Measurements from ENCODE around the gene CXCR1. TPM values are rescaled to one million over a fixed set of nuclear protein-coding genes. Genes with fewer than 3 reads are reported as not detected.
"Not testable (repeated sequence)": the region's sequence is repeated elsewhere in the genome, so short reads cannot be mapped to it uniquely, and the experiment has no call there.

CXCR1 gene
- total RNA-seq, 1 experiment from 2014 or later, result not detected

DNA sequence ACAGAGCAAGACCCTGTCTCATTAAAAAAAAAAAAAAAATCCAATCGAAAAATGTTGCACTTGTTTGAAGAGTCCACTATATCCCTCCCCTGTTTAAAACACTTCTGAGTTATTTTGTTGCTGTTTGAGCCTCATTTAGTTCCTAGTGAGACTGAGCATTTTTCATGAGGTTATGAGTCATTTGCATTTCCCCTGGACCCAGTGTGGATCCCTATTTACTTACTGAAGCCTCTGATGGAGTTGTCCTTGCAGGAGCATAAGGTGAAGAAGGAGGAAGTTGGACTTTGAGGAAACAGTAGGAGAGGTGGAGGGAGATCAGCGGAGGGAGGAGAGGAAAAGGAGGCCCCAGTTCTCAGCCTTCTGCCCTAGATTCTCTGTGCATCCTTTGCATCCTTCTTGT lies 5.1 kb downstream of the CXCR1 start:
- peak; percentile 13 for DNase-seq (ENCODE audit: low spot score)

DNA sequence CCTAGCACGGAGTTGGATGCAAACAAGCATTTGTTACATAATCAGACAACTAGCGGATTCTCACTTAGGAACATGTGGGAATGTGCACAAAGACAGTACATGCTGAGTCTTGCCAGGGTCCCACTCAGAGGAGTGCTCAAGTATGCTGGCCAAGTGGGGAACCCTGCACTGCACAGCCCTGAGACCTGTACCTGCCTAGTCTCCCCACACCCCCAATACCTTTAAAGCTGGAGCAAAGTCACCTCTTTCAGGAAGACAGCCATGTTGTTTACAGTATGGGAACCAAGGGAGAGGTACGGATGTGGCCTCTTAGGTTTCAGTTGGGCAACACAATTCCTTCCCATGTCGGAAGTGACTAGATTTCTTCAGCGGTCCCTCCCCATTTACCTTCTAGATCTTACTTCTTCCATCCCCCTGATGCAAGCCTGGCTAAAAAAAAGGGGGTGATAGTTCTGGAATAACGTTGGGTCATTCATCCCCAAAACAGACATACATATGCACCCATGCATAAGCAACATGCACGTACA lies 10.7 kb downstream of the CXCR1 start:
- no peak for DNase-seq (ENCODE audit: low spot score)

DNA sequence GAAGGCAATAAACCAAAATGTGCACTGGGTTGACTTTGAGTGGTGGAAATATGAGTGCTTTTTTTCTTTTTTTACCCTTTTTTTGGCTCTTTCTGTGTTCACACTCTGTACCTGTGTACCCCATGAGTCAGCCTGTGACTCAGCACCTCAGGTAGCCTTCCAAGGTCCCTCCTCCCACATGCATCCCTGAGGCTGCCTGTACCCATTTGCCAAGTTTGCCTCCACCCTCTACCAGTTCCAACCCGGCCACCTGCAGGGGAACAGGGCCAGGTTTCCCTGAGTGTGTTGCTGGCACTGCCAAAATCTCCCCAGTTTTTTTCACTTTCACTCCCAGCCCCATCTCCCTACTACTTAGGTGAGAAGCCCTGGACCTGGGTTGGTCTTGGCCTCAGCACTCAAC lies 14.0 kb downstream of the CXCR1 start:
- no peak for DNase-seq (ENCODE audit: low spot score)

DNA sequence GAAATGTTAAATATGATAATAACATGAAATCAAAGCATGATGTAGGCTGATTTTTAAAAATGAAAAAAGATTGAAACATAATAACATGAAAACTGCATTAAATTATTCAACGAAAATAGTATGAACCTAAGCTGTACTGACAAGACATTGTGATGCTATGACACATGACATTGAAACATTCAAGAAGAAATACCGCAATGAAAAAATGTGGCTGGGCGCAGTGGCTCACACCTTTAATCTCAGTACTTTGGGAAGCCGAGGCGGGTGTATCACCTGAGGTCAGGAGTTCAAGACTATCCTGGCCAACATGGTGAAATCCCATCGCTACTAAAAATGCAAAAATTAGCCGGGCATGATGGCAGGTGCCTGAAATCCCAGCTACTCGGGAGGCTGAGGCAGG lies 14.6 kb downstream of the CXCR1 start:
- no peak for DNase-seq (ENCODE audit: low spot score)

DNA sequence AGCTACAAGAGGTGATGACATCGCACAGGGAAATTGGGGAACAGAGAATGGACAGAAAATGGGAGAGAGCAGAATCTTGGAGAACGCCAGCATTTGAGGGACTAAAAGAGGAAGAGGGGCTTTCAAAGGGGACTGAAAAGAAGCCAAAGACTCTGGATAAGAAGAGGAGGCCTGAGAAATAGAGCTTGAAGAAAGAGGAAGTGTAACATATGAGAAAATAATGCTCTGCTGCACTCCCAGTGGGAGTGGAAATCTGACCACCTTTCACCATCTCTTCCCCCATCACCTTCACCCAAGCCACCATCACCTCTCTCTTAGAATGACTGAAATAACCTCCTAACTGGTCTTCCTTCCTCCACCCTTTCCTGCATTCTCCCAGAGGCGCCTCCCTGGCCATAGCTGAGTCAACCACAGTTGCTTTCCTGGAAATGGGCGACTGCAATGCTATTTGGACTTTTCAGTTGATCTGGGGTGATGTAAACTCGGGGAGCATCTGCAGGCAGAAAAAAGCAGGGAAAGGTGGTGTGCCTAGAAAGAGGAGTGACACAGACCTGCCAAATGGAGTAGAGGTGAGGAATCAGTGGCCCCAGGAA lies 16.8 kb downstream of the CXCR1 start:
- DNase-seq (ENCODE audit: low spot score), result no peak

DNA sequence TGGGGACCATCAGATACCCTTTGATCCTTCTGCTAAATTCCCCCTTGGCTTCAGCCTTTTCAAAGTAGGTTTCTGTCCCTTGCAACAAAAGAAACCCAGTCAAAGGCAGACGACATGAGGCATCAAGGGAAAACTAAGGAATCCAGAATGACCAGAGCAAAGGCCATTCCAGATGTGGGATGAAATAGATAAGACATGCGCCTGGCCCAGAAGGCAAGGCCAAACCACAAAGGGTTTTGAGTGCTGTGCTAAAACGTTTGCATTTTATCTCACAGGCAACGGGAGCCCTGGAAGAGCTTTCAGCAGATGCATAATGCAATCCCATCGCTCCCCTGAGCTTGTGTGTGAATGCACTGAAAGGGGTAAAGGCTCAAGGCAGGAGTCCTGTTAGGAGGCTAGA lies 17.7 kb downstream of the CXCR1 start:
- no peak for DNase-seq (ENCODE audit: low spot score)

DNA sequence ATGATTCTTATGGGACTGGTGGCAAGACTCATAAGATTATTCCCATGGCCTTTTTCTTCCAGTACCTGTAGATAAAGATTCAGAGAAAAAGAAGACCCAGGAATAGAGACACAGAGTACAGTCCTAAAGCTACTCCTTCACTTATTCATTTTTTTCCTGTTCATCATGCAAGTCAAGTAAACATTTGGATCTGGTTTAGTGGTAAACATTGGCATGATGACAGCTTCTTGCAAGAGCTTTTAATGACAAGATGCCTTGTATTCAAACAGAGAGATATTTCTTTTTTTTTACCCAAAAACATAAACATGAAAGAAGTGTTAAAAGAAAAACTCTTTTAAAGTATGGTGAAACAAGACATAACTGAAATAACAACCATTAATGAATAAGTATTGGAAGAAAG lies 20.7 kb downstream of the CXCR1 start:
- no peak for DNase-seq (ENCODE audit: low spot score)

DNA sequence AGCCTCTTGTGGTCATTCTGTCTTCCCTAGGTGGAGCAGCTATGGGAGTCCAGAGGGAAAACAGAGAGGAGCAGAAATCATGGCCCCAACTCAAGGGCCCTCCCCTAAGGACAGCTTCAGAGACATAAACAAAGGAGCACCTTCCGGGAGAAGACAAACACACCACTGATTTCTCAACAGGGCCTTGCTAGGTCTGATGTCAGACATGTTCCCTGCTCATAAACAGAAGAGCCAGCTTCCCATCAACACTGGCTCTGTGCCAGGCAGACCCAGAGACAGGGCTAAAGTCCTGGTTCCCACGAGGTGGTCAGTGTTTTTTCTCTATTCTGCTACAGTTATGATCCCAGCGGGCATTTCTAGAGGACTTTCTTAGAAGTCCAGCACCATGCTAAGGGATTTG lies 21.6 kb downstream of the CXCR1 start:
- no peak for DNase-seq (ENCODE audit: low spot score)

DNA sequence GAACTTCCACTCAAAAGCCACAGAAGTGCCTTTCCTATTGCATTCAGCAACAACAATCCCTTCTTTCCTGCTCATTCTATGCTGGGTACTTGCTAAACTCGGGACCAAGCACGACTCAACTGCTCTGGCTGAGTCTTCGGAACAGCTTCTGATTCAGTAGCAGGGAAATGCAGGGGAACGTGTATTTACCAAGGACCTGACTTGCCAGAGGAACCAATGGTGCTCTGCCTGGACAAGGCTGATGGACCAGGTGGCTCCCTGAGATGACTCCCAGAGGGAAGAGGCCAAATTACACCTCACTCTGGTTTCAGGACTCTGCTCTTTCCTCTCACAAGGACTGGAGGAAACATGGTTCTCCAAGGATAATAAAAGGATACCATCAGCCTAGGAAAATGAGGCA lies 28.7 kb downstream of the CXCR1 start:
- no peak for DNase-seq (ENCODE audit: low spot score)

DNA sequence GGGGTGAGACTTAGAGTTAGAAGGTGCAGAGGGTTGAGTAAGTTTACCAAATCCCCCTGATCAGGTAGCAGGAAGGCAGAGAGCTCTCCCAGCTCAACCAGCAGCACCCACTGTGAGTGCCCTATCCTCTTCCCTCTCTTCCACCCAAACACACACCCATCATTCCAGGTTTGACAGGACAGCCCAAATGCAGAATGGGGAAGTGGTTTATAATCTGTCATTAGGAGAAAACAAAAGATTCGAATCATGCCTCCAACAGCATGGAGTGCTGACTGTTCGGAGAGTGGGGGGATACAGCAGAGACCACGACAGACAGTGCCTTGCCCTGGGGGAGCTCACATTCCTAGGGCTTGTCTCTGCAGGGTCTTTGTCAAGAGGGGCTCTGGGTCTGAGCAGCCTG lies 29.2 kb downstream of the CXCR1 start:
- DNase-seq (ENCODE audit: low spot score), result no peak

DNA sequence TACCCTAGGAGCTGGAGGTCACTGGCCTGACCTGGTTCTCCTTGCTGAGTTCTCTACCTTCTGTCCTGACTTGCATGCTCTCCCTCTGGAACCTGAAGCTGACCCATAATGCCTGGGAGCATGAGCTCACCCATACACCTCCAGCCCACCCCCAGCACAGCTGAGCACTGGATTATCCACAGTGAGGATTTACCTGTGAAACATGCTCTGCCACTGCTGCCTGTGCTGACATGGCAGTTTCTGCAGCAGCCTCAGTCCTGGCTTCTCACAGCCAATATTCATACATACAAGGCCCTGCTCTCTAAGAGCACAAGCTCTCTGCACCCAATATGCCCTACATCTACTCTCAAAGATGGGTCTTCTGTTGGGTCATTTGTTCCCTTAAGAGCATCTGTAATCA lies 35.9 kb downstream of the CXCR1 start:
- no peak for DNase-seq (ENCODE audit: low spot score)

DNA sequence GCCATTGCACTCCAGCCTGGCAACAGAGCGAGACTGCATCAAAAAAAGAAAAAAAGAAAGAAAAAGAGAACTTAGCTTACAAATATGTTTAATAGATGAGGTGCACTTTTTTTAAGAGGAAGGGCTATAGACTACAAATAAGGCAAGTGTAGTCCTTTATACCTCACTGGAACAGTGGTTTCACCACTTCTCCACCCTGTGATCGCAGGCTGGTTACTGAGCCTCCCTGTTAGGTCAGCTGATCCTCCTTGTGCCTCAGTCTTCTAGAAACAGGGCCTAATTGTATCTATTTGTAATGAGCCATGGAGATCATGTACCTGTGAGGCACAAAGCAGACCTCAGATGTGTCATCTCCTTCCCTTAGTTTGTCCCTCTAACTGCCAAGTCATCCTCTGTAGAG lies 36.4 kb downstream of the CXCR1 start:
- no peak for DNase-seq (ENCODE audit: low spot score)

DNA sequence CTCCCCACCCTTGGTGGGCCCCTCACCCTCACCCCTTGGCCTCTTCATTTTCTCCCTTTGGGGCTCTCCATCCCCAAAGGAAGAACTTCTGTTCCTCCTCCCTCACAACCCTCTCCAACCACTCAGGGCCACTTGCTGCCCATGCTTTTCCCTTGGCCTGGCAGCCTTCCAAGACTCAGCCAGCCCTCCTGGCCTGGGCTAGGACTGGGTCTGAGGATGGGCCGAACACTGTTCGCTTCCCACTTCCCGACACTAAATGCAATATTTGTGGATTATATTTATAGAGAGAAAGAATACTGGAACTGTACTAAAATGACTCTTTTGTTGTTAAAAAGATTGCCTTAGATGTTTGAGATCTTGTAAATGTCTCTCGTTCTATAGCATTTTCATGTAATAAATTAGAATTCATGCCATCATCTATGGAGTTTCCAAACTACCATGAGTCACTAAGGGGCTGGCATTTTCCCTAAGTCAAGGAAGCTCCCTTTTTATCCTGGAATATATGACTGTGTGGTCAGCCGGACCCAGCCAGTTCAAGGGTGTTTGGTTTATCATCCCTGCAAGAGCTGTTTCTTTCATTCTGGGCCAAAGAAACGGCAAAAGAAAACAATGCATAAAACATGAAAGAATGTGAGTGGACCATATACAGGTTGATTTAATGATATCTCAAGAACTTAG lies 37.2 kb downstream of the CXCR1 start:
- peak; percentile 77 for DNase-seq (ENCODE audit: low spot score)

DNA sequence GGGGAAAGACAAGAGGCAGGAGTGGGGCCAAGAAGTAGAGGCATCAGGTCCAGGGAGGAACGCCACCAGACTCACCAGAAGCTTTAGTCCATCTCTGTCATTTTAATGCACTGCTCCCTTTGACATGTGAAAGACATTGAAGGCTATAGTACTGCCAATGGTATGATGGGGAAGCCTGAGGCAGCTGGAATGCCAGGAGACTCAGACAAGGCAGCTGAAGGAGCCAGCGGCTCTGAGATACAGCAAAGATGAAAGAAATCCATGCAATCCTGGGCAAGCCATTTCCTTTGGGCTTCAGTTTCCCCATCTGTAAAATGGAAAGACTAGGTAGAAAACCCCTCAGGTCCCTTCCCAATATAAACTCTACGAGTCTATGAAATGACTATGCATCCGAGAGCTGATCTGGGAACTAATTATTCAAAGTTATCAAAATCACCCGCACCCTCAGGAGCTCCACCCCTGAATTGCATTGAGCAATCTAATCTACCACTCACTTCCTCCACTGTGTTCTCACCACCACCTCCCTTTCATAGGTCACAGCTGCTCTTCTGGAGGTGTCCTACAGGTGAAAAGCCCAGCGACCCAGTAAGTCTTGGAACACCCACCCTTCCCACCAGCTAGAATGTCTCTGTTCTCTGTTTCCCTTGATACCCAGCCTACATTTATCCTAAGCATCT lies 37.8 kb downstream of the CXCR1 start:
- no peak for DNase-seq (ENCODE audit: low spot score)

DNA sequence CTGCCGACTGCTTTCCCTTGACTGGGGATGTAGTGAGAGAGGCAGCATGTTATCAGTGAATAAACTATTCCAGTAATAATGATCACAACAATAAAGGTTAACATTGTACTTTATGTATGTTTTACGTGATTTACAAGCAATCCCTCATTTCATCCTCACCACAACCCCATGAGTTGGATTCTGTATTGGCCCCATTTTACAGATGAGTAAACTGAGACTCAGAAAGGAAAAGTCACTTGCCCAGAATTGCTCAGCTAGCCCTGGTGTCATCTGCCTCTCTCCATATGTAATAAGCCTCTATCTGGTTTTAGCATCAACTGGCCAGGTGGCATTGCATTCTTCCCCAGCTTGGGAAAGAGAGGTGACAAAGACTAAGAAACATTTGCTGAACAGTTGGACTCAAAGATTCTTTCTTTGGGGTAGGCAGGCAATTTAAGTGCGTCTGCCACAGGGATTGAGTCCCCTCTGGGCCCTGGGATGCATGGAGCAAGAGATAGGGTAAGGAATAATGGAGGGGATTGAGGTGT lies 38.8 kb downstream of the CXCR1 start:
- no peak for DNase-seq (ENCODE audit: low spot score)

DNA sequence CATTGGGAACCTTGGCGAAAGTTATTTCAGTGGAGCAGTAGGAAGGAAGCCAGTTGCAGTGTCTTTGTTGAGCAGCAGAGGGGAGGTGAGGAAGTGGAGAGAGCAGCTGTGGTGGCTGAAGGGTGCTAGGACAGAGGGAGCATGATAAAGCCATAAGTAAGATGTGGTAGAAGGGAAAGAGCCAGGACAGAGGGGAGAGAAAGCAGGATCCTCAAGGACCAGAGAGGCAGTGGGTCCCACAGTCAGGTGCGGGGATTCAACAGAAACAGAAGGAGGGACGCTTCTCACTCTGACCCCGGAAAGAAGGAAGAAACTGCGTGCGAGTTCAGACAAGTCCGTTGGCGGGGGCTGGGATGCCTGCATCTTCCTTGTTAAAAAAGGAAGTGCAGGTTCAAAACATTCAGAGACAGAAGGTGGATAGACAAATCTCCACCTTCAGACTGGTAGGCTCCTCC lies 41.1 kb downstream of the CXCR1 start, which contains the start of gene CXCR2:
TSS of gene CXCR2 (plus strand) at position 403 of the 455 bp plus-strand sequence. CDS start 8,774 bp downstream, outside the sequence.
- DNase-seq (ENCODE audit: low spot score), result no peak

DNA sequence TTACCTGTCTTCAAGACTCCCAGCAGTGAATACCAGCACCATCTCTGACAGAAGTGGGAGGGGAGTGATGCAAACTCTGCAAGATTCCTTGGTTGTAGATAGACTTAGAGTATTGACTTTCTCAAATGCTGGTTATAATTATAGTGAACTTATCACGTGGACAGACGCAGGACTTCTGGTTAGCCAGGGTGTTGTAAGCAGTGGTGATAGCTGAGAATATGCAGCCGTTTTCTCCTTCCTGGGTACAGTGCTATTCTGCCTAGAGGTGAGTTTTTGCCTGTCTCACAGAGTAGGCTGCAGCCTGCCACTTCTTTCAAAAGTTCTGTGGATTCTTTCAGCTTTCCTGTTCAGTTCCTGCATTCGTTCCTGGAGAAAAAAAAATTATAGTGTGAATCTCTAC lies 41.7 kb downstream of the CXCR1 start:
- DNase-seq (ENCODE audit: low spot score), result no peak

DNA sequence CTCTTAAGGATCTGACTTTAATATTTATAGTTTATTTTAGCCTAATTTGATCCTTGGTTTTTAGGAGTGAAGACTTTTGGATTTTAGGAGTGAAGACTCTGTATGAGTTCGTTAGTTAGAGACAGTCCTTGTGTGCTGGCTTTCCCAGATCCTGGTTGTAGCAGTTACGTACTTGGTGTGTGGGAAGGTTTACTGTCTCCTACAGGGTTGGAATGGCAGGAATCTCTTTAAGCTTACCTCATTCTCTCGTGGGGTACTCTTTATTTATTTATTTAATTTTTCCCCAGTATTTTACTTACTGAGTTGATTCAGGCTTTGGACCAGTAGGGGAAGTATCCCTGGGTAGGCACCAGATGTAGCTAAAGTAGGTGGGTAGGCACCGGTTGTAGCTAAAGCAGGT lies 42.8 kb downstream of the CXCR1 start:
- DNase-seq (ENCODE audit: low spot score), result no peak

DNA sequence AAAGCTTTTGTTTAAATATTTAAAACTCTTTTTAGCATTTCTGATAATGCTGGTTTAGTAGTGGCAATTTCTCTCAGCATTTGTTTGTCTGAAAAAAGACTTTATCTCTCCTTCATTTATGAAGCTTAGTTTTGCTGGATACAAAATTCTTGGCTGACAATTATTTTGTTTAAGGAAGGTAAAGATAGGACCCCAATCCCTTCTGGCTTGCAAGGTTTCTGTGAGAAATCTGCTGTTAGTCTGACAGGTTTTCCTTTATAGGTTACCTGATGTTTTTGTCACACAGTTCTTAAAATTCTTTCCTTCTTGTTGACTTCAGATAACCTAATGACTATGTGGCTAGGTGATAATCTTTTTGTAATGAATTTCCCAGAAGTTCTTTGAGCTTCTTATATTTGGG lies 44.5 kb downstream of the CXCR1 start:
- DNase-seq (ENCODE audit: low spot score), result not testable (repeated sequence)

DNA sequence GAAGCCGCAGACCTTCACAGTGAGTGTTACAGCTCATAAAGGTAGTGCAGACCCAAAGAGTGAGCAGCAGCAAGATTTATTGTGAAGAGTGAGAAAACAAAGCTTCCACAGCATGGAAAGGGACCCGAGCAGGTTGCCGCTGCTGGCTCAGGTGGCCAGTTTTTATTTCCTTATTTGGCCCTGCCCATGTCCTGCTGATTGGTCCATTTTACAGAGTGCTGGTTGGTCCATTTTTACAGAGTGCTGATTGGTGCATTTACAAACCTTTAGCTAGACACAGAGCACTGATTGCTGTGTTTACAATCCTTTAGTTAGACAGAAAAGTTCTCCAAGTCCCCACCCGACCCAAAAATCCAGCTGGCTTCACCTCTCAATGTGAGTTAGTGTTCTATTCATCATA lies 45.0 kb downstream of the CXCR1 start:
- DNase-seq (ENCODE audit: low spot score), result not testable (repeated sequence)
